Endodermal cell (in vitro differentiated cells): ENCODE measurements around the gene RHBG. TPM values are rescaled to one million over a fixed set of nuclear protein-coding genes. Genes with fewer than 3 reads are reported as not detected.
A peak's percentile ranks its signal among the peaks of the same experiment; 100 is the strongest.

Experiments
- DNase-seq: peaks from one replicate; pipeline ENCODE4 v3.0.0-alpha.2; 2017
- H3K27ac ChIP-seq: 2 replicates; pipeline ENCODE4 v1.5.1; 2013; ENCODE audit warnings: mild to moderate bottlenecking, low read depth, low read length, moderate library complexity
- H3K27me3 ChIP-seq: 2 replicates; pipeline ENCODE4 v1.6.1; 2013; ENCODE audit warnings: mild to moderate bottlenecking, low read length, moderate library complexity; ENCODE audit not compliant: insufficient read depth, control insufficient read depth, poor library complexity, severe bottlenecking
- H3K36me3 ChIP-seq: 2 replicates; pipeline ENCODE4 v1.7.0; 2013; ENCODE audit warnings: mild to moderate bottlenecking, low read length, moderate library complexity; ENCODE audit not compliant: control insufficient read depth, insufficient read depth
- H3K4me1 ChIP-seq: one replicate; pipeline ENCODE4 v1.7.0; 2013; ENCODE audit warnings: low read length; ENCODE audit not compliant: control insufficient read depth, insufficient read depth
- H3K4me3 ChIP-seq: 2 replicates; pipeline ENCODE4 v1.5.1; 2013; ENCODE audit warnings: mild to moderate bottlenecking, low read length, moderate library complexity
- H3K9ac ChIP-seq: 2 replicates; pipeline ENCODE4 v1.6.1; 2013; ENCODE audit warnings: mild to moderate bottlenecking, low read length, moderate library complexity; ENCODE audit not compliant: poor library complexity, severe bottlenecking; ENCODE audit errors: extremely low read depth
- H3K9me3 ChIP-seq: 2 replicates; pipeline ENCODE4 v1.6.1; 2013; ENCODE audit warnings: mild to moderate bottlenecking, low read length, moderate library complexity; ENCODE audit not compliant: control insufficient read depth
- H3K27ac Mint-ChIP-seq: 2 replicates; pipeline ENCODE4 v1.8.0; 2020; ENCODE audit warnings: mixed read lengths
- H3K27me3 Mint-ChIP-seq: 2 replicates; pipeline ENCODE4 v1.8.0; 2021; ENCODE audit warnings: mild to moderate bottlenecking, mixed read lengths; ENCODE audit not compliant: insufficient read depth
- H3K36me3 Mint-ChIP-seq: 2 replicates; pipeline ENCODE4 v1.8.0; 2020; ENCODE audit warnings: low read depth, mixed read lengths
- H3K4me1 Mint-ChIP-seq: 2 replicates; pipeline ENCODE4 v1.8.0; 2020; ENCODE audit warnings: mixed read lengths
- H3K4me3 Mint-ChIP-seq: 2 replicates; pipeline ENCODE4 v1.8.0; 2020; ENCODE audit warnings: mild to moderate bottlenecking, moderate library complexity, mixed read lengths
- H3K9me3 Mint-ChIP-seq: 2 replicates; pipeline ENCODE4 v1.8.0; 2020; ENCODE audit warnings: mild to moderate bottlenecking, mixed read lengths
- CTCF ChIP-seq: fragments of 200-600 bp; sonication (generic); conservative IDR thresholded peaks from 2 replicates; pipeline ENCODE4 v1.5.0; 2021; ENCODE audit warnings: antibody characterized with exemption, mild to moderate bottlenecking
- WGBS, 2 experiments: methylation state at CpG; one replicate each; pipeline versions ENCODE4 v1.1.5 to v1.1.7; 2013; ENCODE audit warnings: missing lambda C conversion rate in 2 of 2, mixed read lengths in 1 of 2; ENCODE audit not compliant: insufficient coverage in 1 of 2, insufficient read length in 1 of 2; 5-methylcytosine and 5-hydroxymethylcytosine counted together
- total RNA-seq, 2 donors: library from RNA; stranded (reverse); fragmentation: NEBNext Ultra II Directional in 1 of 2; extraction: Animal tissue kit (Norgen Biotek cat#: 25700) in 1 of 2; gene quantifications; 2 replicates in 1 of 2; 3 replicates in 1 of 2; pipeline ENCODE4 v1.2.1, GENCODE V29; 2021

The RHBG gene
- total RNA-seq, 2 donors from 2014 or later: 3.9 to 4.0 TPM

- no peak for TF ChIP-seq CTCF
- Mint-ChIP-seq H3K4me1 (peaks cover 14% of the 10 kb centered on the region), H3K27me3 (peaks cover 47% of the 10 kb centered on the region), H3K27ac (no peak overlapping the region), H3K4me3 (no peak overlapping the region), H3K9me3 (no peaks in the 10 kb centered on the region), H3K36me3 (peaks cover 2% of the 10 kb centered on the region)
- H3K27ac ChIP-seq: no peak overlapping the region
- DNase-seq: no peak
- no peak overlapping the region for H3K9ac ChIP-seq
- H3K9me3 ChIP-seq: no peaks in the 10 kb centered on the region
- peaks cover 67% of the 10 kb centered on the region for H3K27me3 ChIP-seq
- no peaks in the 10 kb centered on the region for H3K4me1 ChIP-seq
- 71 to 90% methylated on average over 1 of the region's 1 CpG for WGBS, 2 experiments
- H3K36me3 ChIP-seq: peaks cover 12% of the 10 kb centered on the region
- no peak overlapping the region for H3K4me3 ChIP-seq
Observed at GRCh38 chr1:156416993-156417392, 48.0 kb downstream of the RHBG start.

- H3K36me3 Mint-ChIP-seq: peaks cover 2% of the 10 kb centered on the region
- no peak overlapping the region for H3K4me3 ChIP-seq
- peaks cover 53% of the 10 kb centered on the region for H3K27me3 Mint-ChIP-seq
- H3K4me3 Mint-ChIP-seq: no peak overlapping the region
- TF ChIP-seq CTCF: no peak
- peaks cover 72% of the 10 kb centered on the region for H3K27me3 ChIP-seq
- H3K9me3 Mint-ChIP-seq: no peaks in the 10 kb centered on the region
- 80 to 91% methylated on average over 2 to 6 of the region's 6 CpGs for WGBS, 2 experiments
- H3K36me3 ChIP-seq: peaks cover 12% of the 10 kb centered on the region
- H3K27ac ChIP-seq: no peak overlapping the region
- H3K9me3 ChIP-seq: no peaks in the 10 kb centered on the region
- no peaks in the 10 kb centered on the region for H3K4me1 ChIP-seq
- no peak overlapping the region for H3K9ac ChIP-seq
- no peak for DNase-seq
- peaks cover 19% of the 10 kb centered on the region for H3K4me1 Mint-ChIP-seq
- no peak overlapping the region for H3K27ac Mint-ChIP-seq
Observed at GRCh38 chr1:156417401-156418020, 48.5 kb downstream of the RHBG start.

DNA sequence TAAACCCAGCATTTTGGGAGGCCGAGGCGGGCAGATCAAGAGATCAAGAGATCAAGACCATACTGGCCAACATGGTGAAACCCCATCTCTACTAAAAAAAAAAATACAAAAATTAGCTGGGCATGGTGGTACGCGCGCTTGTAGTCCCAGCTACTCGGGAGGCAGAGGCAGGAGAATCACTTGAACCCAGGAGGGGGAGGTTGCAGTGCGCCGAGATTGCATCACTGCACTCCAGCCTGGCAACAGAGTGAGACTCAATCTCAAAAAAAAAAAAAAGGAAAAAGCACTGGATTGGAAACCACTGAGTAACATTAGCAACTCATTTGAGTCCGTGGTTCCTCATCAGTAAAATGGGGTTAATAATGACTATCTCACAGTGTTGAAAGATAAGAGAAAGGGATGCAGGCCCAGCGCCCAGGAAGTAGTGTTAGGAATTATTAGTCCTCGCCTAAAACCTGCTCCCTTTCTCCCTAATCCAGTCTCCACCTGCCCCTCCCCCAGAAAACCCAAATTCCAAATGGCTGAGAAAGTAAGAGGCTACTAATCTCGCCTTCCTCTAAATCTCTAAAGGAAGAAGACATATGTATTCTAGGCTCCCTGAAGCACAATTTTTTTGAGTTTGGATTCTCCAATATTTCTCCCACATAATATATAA lies 49.5 kb downstream of the RHBG start:
- no peak for TF ChIP-seq CTCF
- Mint-ChIP-seq H3K4me3 (no peak overlapping the region), H3K27me3 (peaks cover 63% of the 10 kb centered on the region), H3K36me3 (peaks cover 2% of the 10 kb centered on the region), H3K4me1 (peaks cover 30% of the 10 kb centered on the region), H3K9me3 (no peaks in the 10 kb centered on the region), H3K27ac (no peak overlapping the region)
- Histone ChIP-seq H3K27ac (no peak overlapping the region), H3K27me3 (peaks cover 83% of the 10 kb centered on the region), H3K9me3 (no peaks in the 10 kb centered on the region), H3K4me1 (peaks cover 8% of the 10 kb centered on the region), H3K9ac (no peak overlapping the region), H3K36me3 (peaks cover 12% of the 10 kb centered on the region), H3K4me3 (peak overlapping the region; percentile 70)
- 88 to 90% methylated on average over 7 to 11 of the region's 12 CpGs for WGBS, 2 experiments
- DNase-seq: no peak
